GM18502 (cell line): ENCODE results near the gene ANXA2.
"Not testable (repeated sequence)": the region's sequence is repeated elsewhere in the genome, so short reads cannot be mapped to it uniquely, and the experiment has no call there.

ENCODE experiments used
- ATAC-seq: cut with Tn5 transposase; IDR thresholded peaks from one replicate; pipeline ENCODE4 v1.9.1; 2021; ENCODE audit warnings: mild to moderate bottlenecking; ENCODE audit not compliant: unreplicated experiment, poor library complexity

The ANXA2 gene

DNA sequence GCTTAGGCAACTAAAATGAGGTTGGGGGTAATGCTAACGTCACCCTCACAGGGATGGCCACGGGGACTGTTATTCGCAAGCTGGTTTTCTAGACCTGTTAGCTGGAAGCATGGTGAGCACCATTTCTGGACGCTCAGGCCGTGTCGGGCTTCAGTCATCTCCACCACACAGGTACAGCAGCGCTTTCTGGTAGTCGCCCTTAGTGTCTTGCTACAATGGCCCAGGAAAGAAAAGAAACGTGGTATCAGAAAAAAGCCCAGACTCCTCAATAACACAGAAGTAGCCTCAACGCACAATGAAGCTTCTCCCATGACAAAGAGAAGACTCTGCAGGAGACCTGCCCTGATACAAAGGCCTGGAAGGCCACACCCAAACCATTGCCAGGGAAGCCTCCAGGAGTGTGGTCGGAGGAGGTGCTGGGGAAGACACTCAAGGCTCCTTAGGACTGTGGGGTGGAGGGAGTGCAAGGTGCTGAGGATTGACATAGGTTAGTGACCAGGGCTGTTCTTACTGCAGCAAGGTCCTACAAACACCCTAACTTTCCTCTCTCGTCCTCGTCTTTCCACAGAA, 50.2 kb downstream of the ANXA2 start:
- ATAC-seq: no peak

DNA sequence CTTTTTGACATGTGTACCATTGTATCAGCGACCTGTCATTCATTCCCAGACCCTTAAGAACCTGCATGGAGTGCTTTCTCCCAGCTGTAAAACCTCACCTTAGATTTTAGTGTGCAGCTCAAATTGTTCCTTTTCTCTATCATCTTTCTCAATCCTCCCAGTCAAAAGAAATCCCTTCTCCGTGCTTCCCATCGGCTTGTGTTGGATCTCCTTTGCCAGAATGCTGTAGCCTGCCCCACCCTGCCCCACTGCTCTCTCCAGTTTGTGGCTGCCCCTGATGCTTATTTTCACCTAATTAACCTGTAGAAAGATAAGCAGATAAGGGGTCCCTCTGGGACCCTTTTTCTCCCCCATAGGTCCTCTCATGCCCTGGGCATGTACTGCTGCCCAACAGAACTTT, 51.1 kb downstream of the ANXA2 start:
- ATAC-seq: no peak

DNA sequence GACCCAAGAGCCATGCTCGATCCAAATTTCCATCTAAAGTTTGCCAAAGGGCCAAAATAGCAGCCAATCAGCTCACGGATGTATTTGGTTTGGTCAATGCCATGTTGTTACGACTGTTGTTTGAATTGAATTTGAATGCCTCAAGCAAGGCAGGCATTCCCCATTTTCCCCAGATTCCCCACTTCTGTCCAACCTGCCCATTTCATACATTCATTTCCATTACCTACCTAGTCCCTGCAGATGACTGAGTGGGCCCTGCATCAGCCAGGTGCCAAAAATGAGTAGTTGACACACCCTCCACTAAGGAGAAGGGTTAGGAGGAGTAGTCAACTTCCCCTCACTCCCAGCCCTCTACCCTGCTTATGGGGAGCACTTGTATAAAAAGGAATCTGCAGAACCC, 51.7 kb downstream of the ANXA2 start:
- ATAC-seq: no peak

DNA sequence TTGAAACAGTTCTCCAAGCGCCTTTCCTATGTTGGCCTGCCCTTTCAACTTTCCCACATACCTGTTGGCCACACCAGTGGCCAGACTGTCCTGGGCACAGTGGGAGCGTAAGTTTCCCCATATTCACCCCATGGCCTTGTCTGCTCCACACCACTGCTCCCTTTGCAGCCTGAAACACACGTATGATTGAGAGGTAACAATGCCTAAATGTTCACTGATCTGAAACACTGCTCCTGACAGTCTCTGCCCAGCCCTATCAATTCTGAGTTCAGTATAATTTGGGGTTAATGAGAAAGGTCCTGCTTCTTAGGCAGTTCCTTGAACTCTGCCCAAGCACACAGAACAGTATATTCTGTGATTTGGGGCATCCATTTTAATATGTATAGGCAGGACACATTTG, 52.2 kb downstream of the ANXA2 start:
- ATAC-seq: no peak

DNA sequence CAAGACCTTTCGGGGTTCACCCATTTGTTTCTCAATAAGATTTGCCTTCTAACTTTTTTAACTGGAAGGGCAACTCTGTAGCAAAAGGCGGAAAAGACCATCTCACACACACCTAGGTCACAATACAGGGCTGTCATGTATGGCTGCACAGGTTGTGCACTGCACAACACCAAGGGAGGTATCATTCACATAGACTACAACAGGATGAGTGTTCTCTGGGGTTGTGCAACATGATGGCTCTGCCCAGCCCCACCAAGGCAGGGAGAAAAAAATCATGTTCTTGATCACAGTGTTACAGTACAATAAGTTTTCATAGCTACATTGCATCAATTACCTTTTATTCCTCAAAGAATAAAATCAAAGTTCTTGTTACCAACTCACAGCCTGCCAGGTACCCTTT, 52.8 kb downstream of the ANXA2 start:
- no peak for ATAC-seq

DNA sequence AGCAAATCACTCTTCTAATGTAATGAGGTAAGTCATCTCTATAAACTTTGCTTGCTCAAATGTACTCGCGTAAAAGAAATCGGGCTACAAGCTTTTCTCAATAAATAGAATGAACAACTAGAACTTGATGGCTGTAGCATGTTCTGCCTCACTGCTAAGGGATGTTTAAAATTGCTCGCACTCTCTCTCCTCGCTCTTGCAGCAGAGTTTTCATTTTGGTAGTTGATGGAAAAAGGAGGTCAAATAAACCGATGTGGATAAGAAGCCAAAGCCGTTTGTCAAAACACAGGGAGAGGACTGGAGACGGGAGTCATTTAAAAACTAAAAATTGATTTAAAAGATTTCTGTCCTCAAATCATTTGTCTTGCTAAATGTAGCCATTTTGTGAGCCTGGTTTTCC, 53.3 kb downstream of the ANXA2 start:
- ATAC-seq: no peak

DNA sequence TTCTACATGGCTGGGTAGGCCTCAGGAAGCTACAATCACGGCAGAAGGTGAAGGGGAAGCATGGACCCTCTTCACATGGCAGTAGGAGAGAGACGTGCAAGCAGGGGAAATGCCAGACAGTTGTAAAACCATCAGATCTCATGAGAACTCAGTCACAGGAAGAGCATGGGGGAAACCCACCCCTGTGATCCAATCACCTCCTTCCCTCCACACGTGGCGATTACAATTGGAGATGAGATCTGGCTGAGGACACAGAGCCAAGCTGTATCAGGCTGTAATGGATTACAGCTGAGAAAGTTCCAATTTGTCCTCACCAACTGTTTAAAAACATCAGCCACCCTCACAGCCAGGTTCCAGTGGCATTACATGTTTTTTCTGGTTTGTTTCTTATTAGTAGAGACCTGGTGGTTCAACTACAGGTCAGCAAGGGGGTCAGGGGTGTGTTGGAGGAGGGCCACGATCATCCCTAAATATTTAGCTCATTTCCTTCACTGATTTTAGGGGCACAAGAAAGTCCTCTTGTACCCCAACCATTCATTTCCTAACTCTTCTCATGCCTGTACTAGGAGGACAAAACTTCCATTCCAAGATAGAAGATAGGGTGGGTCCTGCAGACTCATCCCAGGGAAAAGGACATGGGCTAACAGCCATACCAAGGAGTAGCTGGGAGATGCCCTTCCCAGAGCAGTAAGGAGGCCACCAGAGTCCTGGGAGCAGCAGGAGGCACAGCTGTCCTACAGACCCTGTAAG, 54.4 kb downstream of the ANXA2 start:
- ATAC-seq: no peak

DNA sequence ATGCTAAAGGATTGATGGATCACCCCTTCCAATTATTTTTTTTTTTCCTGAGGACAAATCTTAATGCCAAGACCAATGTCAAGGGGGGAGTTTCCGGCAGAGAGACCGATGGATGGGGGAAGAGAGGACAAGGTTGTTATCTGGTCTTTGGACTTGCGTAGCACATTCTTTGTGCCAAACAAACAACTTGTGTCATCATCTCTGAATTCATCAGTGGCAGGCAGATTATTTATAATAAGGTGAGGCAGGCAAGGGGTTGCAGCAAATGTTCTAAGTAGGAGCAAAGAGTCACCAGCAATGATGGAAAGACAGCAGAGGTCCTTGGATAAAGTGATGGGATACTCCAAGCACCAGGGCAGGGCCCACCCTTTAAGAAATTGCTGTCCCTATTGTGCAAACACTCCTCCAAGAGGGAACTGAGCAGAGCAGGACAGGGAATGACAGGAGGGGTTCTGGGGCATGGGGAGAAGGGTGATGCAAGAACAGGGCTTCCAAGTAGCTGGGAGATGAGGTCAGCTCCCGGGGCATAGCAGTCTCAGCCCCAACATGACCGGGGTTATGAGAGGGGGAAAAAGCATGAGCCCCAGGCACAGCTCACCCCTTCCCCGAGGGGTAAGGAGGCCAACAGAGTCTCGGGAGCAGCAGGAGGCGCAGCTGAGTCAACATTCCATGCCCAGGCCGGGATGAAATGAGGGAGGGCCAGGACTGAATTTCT, 57.4 kb downstream of the ANXA2 start:
- ATAC-seq: no peak

DNA sequence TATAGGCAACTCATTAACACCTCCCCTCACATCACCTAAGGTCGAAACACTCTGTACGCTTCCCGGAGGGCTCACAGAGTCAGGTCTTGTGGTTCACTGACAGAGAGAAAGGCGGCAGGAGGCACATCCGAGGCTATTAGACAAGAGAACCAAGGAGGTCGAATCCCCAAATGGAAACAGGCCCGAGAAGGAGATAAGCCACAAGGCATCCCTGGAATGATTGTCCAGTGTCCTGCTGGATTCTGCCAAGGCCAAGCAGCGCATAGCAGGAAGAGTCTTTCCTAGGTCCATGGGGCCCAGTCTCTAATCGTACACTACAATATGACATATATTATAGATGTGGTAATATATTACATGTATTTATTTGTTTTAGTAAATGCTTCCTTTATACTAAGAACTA, 58.5 kb downstream of the ANXA2 start:
- no peak for ATAC-seq

DNA sequence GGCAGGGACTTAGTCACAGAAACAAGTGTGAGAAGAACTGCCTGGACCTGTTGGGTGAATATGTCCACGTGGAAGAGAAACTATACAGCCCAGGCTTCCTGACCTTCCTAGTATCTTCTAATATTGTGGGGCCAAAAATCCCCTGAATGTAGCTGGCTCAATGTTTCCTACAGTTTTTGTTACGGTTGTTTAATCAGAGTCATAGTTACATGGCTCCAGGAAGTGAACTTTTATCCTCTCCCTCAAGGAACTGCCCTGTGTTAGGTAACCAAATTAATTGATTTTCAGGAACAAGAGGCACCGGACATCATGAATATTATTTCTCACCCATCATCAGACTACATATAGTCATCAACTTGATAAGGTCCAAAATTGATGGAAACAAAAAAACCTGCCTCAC, 59.0 kb downstream of the ANXA2 start:
- ATAC-seq: no peak

DNA sequence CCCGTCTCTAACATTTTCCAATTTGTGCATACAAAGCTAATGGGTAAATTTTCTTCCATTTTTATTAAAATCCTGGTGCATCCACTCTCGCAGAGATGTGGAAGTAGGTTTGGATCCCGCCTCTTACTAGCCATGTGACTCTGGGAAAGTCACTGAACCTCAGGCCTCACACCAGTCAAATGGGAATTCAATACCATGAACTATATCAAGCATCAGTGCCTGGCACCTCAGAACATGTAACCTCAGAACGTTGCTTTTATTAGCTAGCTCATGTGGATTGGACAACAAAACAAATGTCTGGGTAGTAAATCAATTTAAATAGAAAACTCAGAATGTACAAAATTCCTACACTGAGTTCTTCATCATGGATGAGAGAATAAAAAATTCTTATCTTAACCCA, 60.7 kb downstream of the ANXA2 start:
- no peak for ATAC-seq

DNA sequence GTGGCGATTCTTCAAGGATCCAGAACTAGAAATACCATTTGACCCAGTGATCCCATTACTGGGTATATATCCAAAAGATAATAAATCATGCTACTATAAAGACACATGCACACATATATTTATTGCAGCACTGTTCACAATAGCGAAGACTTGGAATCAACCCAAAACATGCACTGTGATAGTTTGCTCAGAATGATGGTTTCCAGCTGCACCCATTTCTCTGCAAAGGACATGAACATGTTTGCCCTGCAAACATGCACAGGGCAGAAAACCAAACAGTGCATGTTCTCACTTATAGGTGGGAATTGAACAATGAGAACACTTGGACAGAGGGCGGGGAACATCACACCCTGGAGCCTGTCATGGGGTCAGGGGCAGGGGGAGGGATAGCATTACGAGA, 62.5 kb downstream of the ANXA2 start:
- ATAC-seq: not testable (repeated sequence)

DNA sequence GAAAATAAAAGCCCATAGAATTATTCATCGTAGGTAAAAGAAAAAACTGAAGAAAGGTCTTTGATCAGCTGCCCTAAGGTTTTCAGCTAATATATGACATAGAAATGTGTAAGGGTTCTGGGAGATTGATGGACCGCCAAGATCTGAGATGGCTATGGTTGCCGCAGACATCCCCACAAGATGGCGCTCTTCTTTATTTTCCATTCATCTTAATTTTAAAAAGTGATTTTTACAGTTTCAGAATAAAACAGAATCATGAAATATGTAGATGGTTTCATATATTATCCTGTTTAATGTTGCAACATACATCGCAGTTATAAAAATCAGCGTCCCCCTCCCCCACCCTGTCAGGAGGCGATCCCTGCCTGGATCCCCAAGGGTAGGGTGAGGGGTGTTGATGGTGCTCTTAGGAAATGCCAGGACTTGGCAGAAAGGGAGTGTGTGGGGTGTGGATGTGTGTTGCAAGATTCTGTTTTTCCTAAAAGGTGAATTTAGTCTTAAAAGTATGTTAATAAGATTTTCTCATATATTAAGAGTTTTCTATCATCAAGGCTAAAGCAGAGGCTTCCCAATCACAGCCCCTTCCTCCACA, 68.8 kb downstream of the ANXA2 start:
- no peak for ATAC-seq

DNA sequence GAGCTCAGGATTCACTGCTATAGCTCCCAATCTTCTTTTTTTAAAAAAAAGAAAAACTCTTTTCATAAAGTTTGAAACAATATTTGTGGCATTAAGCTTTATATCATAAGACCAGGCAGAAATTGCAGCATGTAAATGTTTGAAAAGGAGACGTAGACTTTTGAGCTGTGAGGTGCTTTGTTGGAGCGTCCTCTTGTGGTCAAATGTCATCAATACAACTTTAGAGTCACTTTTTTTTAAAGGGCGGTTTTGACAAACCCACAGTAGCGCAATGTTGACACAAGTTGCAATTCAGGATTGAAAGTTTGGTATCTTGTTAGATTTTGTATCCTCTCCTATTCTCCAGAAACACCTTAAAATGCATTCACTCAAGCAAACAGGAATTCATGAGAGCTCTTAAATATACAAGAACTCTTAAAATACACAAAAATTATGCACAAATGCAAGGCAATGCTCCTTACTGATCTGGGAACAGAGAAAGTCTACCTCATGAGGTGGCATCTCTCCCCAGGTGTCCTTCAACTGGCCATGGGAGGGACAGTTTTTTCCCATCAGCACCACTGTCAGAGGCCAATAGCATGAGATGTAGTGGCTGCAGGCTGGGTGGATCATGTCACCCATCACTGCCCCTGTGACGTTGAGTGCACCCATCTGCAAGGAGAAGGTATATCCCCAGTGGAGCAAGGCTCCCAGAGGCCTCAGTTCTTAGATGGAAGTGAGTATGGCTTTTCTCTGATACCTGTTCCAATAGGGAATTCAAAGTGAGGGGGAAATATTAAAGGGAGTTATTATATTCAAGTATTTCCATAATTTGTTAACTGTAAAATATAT, 70.7 kb downstream of the ANXA2 start:
- no peak for ATAC-seq

DNA sequence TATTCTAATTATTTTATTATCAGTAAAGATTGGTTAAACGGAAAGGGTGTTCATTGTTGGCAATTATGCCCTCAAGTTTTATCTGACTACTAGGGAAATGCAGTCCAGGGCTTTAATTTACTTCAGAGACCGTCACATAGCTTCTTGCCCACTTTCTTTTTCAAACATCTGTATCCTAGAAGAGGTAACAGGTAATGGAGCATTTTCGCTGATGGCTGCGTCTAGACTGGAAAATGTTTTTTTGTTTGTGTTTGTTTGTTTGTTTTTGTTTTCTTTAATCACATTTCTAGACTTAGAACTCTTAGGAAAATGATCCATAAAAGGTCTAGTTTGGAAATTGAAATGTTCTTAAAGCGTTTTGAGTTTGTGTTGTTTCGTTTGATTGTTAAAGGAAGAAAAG, 71.4 kb downstream of the ANXA2 start:
- ATAC-seq: no peak

DNA sequence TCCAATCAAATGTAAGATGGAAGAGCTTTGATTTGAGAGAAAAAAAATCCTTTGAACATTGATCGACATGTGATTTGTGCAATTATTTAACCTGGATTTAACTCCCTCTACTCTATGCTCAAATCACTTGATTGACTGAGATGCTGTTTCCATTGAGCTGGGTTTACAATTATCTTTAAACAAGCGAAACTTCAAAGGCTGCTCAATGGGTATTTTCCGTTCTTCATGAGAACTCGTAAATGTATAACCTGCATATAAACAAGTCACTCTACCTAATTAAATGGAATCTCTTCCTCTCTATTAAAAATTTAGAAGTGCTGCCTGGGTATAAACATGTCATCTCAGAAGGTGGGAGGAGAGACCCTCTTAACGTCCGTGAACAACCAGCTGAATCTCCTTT, 71.9 kb downstream of the ANXA2 start:
- ATAC-seq: no peak

DNA sequence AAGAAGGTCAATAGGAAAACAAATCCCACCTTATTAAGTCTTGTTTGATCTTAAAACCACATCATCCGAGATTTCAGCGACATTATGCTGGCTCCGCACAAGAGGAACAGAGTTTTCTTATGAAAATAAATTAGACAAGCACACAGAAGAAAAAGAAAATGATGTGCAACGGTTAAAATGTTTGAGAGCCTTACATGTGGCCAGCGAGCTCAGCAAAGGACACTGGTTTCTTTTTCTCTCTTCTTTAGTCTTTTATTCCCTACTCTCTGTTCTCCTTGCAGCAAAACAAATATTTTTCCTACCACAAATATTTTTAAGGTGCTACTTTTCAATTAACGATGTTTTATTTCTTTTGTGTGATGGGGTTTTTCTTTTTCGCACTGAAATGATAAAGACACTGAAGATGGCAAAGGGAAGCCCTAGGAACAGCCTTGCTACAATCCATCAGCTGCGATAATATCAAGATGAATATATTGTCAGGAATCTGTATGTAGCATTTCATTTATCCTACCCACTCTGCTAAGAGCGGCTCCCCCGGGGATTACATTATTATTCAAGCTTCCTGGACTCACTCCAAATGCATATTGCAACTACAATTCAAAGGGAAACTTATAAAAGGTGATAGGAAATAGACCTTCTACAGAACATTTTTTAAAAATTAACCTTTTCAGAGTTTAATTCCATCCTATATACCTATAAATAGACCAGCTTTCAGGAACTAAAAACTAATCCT, 72.9 kb downstream of the ANXA2 start:
- no peak for ATAC-seq

DNA sequence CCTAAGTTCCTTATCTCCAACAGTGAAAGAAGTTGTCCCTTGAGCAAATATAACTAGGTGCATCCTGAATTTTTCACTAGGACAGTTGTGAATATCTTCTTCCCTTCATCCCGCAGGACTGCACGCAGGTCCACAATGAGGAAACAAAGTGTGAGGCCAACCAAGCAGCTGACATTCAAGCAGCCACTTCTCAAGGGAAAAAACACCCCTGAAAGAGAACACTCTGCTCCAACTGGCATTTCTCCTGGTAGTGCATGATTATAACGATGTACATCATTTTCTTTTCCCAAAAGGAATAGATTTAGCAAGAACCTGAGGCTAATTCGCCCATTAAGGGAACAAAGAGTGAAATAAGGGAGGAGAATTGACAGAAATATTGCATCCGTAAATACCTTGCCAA, 74.5 kb downstream of the ANXA2 start:
- no peak for ATAC-seq

DNA sequence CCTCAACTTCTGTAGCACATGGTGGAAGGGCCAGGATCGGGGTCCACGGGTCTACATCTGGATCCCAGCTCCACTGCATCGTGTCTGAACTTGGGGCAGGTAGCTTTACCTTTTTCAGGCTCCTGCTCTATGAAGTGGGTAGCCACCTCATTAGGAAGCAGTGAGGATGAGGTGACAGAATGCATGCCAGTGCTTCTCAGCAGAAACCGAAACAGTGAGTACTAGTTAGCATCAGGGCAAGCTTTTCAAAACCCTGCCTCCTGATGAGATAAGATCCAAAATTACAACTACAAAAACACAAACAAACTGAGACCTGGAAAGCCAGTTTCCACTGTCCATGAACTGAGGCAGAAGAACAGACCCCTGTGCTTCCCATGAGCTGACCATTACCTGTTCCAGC, 77.4 kb downstream of the ANXA2 start:
- ATAC-seq: no peak
